Activated T-helper 2 cell treated with anti-CD3 and anti-CD28 coated beads, Interferon-gamma antibody, Interleukin-2, Interleukin-4, amounts not matched to agents 10 μg/mL and 5 μg/mL and 100 μg/mL, durations not matched to agents 14 hours and 24 hours and 36 hours (primary cell): Measurements from ENCODE around the gene LDB2. TPM values are rescaled to one million over a fixed set of nuclear protein-coding genes. Genes with fewer than 3 reads are reported as not detected.

Experiments used
- DNase-seq: peaks from one replicate; pipeline ENCODE4 v3.0.0; 2021; ENCODE audit warnings: low spot score
- H3K27ac Mint-ChIP-seq: one replicate; pipeline ENCODE4 v1.8.0; 2021; ENCODE audit warnings: mixed read lengths
- H3K27me3 Mint-ChIP-seq: one replicate; pipeline ENCODE4 v1.8.0; 2021; ENCODE audit warnings: low read depth, mixed read lengths
- H3K36me3 Mint-ChIP-seq: one replicate; pipeline ENCODE4 v1.8.0; 2021; ENCODE audit warnings: low read depth, mixed read lengths
- H3K4me1 Mint-ChIP-seq: one replicate; pipeline ENCODE4 v1.8.0; 2021; ENCODE audit warnings: low read depth, mixed read lengths
- H3K4me3 Mint-ChIP-seq: one replicate; pipeline ENCODE4 v1.8.0; 2021; ENCODE audit warnings: low read depth, mild to moderate bottlenecking, moderate library complexity, mixed read lengths
- H3K9me3 Mint-ChIP-seq: one replicate; pipeline ENCODE4 v1.8.0; 2021; ENCODE audit warnings: mixed read lengths
- intact Hi-C: fragments of 100-400 bp; cut with micrococcal nuclease; formaldehyde crosslinking; loops from one replicate; pipeline ENCODE4 v1.15.1; 2023
- total RNA-seq: library from RNA; stranded (reverse); gene quantifications from 2 replicates; pipeline ENCODE4 v1.2.3, GENCODE V29; 2022

The LDB2 gene
- total RNA-seq, 1 donor from 2014 or later, result not detected

GRCh38 chr4:16804581-16804980, 93.9 kb downstream of the LDB2 start:
- Mint-ChIP-seq H3K27me3 (peaks cover 3% of the 10 kb centered on the region), H3K4me3 (no peak overlapping the region), H3K9me3 (no peaks in the 10 kb centered on the region), H3K36me3 (no peaks in the 10 kb centered on the region), H3K4me1 (no peaks in the 10 kb centered on the region), H3K27ac (no peak overlapping the region)
- no peak for DNase-seq
- intact Hi-C loops, result no loop called here

- no peak overlapping the region for H3K4me3 Mint-ChIP-seq
- no peak overlapping the region for H3K27ac Mint-ChIP-seq
- intact Hi-C loops, result no loop called here
- no peak for DNase-seq
- H3K27me3 Mint-ChIP-seq, result no peaks in the 10 kb centered on the region
- no peaks in the 10 kb centered on the region for H3K9me3 Mint-ChIP-seq
- H3K4me1 Mint-ChIP-seq, result no peaks in the 10 kb centered on the region
- H3K36me3 Mint-ChIP-seq, result no peaks in the 10 kb centered on the region
Observed at GRCh38 chr4:16802044-16802443, 96.4 kb downstream of the LDB2 start.

- DNase-seq, result no peak
- no peaks in the 10 kb centered on the region for H3K9me3 Mint-ChIP-seq
- H3K4me1 Mint-ChIP-seq, result no peaks in the 10 kb centered on the region
- H3K27me3 Mint-ChIP-seq, result no peaks in the 10 kb centered on the region
- intact Hi-C loops, result no loop called here
- no peak overlapping the region for H3K4me3 Mint-ChIP-seq
- no peaks in the 10 kb centered on the region for H3K36me3 Mint-ChIP-seq
- H3K27ac Mint-ChIP-seq, result no peak overlapping the region
Observed at GRCh38 chr4:16801356-16801755, 97.1 kb downstream of the LDB2 start.

GRCh38 chr4:16794816-16795445, 103.5 kb downstream of the LDB2 start:
- no peak for DNase-seq
- no peak overlapping the region for H3K4me3 Mint-ChIP-seq
- H3K4me1 Mint-ChIP-seq, result no peaks in the 10 kb centered on the region
- no peak overlapping the region for H3K27ac Mint-ChIP-seq
- H3K9me3 Mint-ChIP-seq, result no peaks in the 10 kb centered on the region
- no peaks in the 10 kb centered on the region for H3K36me3 Mint-ChIP-seq
- H3K27me3 Mint-ChIP-seq, result peaks cover 2% of the 10 kb centered on the region
- intact Hi-C loops, result loop anchor here (1.0 to 10.0 kb wide), 3 partner anchors 121 to 650 kb away; no protein-coding TSS in a partner anchor

DNA sequence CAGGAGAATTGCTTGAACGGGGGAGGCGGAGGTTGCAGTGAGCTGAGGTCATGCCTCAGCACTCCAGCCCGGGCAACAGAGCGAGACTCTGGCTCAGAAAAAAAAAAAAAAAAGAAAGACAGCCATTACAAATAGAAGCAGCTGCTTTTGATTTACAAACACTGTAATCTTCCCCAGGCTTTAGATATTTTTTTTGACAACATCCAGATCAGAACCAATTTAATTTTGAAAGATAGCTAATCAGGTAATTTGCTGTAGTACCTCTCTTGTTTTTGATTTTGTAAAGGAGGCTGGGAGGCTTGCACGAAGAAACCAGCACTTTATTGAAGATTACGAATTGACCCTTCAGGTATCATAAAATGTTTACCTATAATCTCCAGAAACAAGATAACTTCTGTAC, 107.0 kb downstream of the LDB2 start:
- no peak for DNase-seq
- intact Hi-C loops, result loop anchor here (10.0 kb wide), 1 partner anchor 653 kb away; no protein-coding TSS in a partner anchor
- no peaks in the 10 kb centered on the region for H3K36me3 Mint-ChIP-seq
- H3K9me3 Mint-ChIP-seq, result no peaks in the 10 kb centered on the region
- H3K4me3 Mint-ChIP-seq, result no peak overlapping the region
- no peak overlapping the region for H3K27ac Mint-ChIP-seq
- peaks cover 2% of the 10 kb centered on the region for H3K27me3 Mint-ChIP-seq
- no peaks in the 10 kb centered on the region for H3K4me1 Mint-ChIP-seq

- Mint-ChIP-seq H3K9me3 (no peaks in the 10 kb centered on the region), H3K4me3 (no peak overlapping the region), H3K27ac (no peak overlapping the region), H3K27me3 (peaks cover 2% of the 10 kb centered on the region), H3K4me1 (no peaks in the 10 kb centered on the region), H3K36me3 (no peaks in the 10 kb centered on the region)
- no peak for DNase-seq
- intact Hi-C loops, result loop anchor here (10.0 kb wide), 1 partner anchor 654 kb away; no protein-coding TSS in a partner anchor
Observed at GRCh38 chr4:16790508-16790907, 107.9 kb downstream of the LDB2 start.

GRCh38 chr4:16788868-16789267, 109.6 kb downstream of the LDB2 start:
- Mint-ChIP-seq H3K36me3 (no peaks in the 10 kb centered on the region), H3K4me1 (no peaks in the 10 kb centered on the region), H3K27ac (no peak overlapping the region), H3K9me3 (no peaks in the 10 kb centered on the region), H3K27me3 (peaks cover 2% of the 10 kb centered on the region), H3K4me3 (no peak overlapping the region)
- intact Hi-C loops, result no loop called here
- no peak for DNase-seq

- Mint-ChIP-seq H3K4me3 (no peak overlapping the region), H3K36me3 (no peaks in the 10 kb centered on the region), H3K4me1 (no peaks in the 10 kb centered on the region), H3K9me3 (no peaks in the 10 kb centered on the region), H3K27me3 (no peaks in the 10 kb centered on the region), H3K27ac (no peak overlapping the region)
- DNase-seq, result no peak
- intact Hi-C loops, result no loop called here
Observed at GRCh38 chr4:16785793-16786527, 112.5 kb downstream of the LDB2 start.

DNA sequence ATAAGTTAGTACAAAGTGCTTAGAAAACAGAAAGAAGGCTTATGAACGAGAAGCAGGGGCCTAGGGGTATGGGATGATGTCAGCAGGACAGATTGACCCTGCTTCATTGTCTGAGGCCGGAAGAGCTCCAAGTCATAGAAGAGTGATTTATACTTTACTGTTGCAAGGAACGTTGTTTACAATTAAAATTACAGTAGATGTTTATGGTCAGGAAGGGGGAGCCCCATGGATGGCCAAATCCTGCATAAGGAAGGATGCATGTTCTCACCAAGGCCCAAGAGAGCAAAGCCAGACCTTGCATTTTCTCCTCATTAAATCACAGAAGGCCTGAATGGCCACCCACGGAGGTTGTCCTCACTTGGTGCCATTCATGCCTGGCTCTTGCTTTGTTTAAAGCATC, 115.3 kb downstream of the LDB2 start:
- DNase-seq, result no peak
- Mint-ChIP-seq H3K9me3 (no peaks in the 10 kb centered on the region), H3K4me3 (no peak overlapping the region), H3K36me3 (no peaks in the 10 kb centered on the region), H3K27me3 (no peaks in the 10 kb centered on the region), H3K4me1 (no peaks in the 10 kb centered on the region), H3K27ac (no peak overlapping the region)
- intact Hi-C loops, result no loop called here

- Mint-ChIP-seq H3K9me3 (no peaks in the 10 kb centered on the region), H3K36me3 (no peaks in the 10 kb centered on the region), H3K4me3 (no peak overlapping the region), H3K27me3 (no peaks in the 10 kb centered on the region), H3K4me1 (no peaks in the 10 kb centered on the region), H3K27ac (no peak overlapping the region)
- intact Hi-C loops, result no loop called here
- DNase-seq, result no peak
Observed at GRCh38 chr4:16779028-16779675, 119.3 kb downstream of the LDB2 start.

GRCh38 chr4:16777726-16778125, 120.7 kb downstream of the LDB2 start:
- no peaks in the 10 kb centered on the region for H3K36me3 Mint-ChIP-seq
- intact Hi-C loops, result no loop called here
- H3K4me3 Mint-ChIP-seq, result no peak overlapping the region
- H3K27me3 Mint-ChIP-seq, result no peaks in the 10 kb centered on the region
- no peaks in the 10 kb centered on the region for H3K4me1 Mint-ChIP-seq
- DNase-seq, result no peak
- no peaks in the 10 kb centered on the region for H3K9me3 Mint-ChIP-seq
- H3K27ac Mint-ChIP-seq, result no peak overlapping the region

- H3K4me3 Mint-ChIP-seq, result no peak overlapping the region
Observed at GRCh38 chr4:16775411-16776154, 122.9 kb downstream of the LDB2 start.

More at GRCh38 chr4:16775411-16776154, 122.9 kb downstream of the LDB2 start:
- no peaks in the 10 kb centered on the region for H3K36me3 Mint-ChIP-seq
- intact Hi-C loops, result no loop called here
- H3K9me3 Mint-ChIP-seq, result no peaks in the 10 kb centered on the region
- no peaks in the 10 kb centered on the region for H3K4me1 Mint-ChIP-seq
- H3K27me3 Mint-ChIP-seq, result no peaks in the 10 kb centered on the region
- no peak overlapping the region for H3K27ac Mint-ChIP-seq
- DNase-seq, result no peak
